HUES6 (cell line): ENCODE results near the gene CBFA2T3.
A peak's percentile ranks its signal among the peaks of the same experiment; 100 is the strongest.

Source experiments
- H3K27ac ChIP-seq: 2 replicates; pipeline ENCODE4 v1.7.0; 2013; ENCODE audit warnings: low read depth, mild to moderate bottlenecking, low read length, inconsistent platforms
- H3K27me3 ChIP-seq: 2 replicates; pipeline ENCODE4 v1.6.1; 2013; ENCODE audit warnings: low read length; ENCODE audit not compliant: control insufficient read depth, insufficient read depth
- H3K36me3 ChIP-seq: 2 replicates; pipeline ENCODE4 v1.6.1; 2013; ENCODE audit warnings: low read length; ENCODE audit not compliant: control insufficient read depth, insufficient read depth
- H3K4me1 ChIP-seq: 2 replicates; pipeline ENCODE4 v1.6.1; 2013; ENCODE audit warnings: low read length; ENCODE audit not compliant: control insufficient read depth, insufficient read depth
- H3K4me3 ChIP-seq: 2 replicates; pipeline ENCODE4 v1.5.1; 2013; ENCODE audit warnings: low read depth, low read length
- H3K9ac ChIP-seq: one replicate; pipeline ENCODE4 v1.6.1; 2013; ENCODE audit warnings: mild to moderate bottlenecking, low read length
- H3K9me3 ChIP-seq: 2 replicates; pipeline ENCODE4 v1.6.1; 2013; ENCODE audit warnings: low read depth, low read length; ENCODE audit not compliant: control insufficient read depth, insufficient read depth

The CBFA2T3 gene

GRCh38 chr16:88951989-88952388 lies 25.0 kb downstream of the CBFA2T3 start:
- Histone ChIP-seq H3K9me3 (no peaks in the 10 kb centered on the region), H3K27ac (no peak overlapping the region), H3K36me3 (no peaks in the 10 kb centered on the region), H3K27me3 (peaks cover 10% of the 10 kb centered on the region; the same call in 1 of the 2 replicates), H3K4me1 (no peaks in the 10 kb centered on the region), H3K9ac (no peak overlapping the region), H3K4me3 (no peak overlapping the region)

- no peaks in the 10 kb centered on the region for H3K9me3 ChIP-seq
- no peak overlapping the region for H3K9ac ChIP-seq
- no peaks in the 10 kb centered on the region for H3K36me3 ChIP-seq
- H3K27ac ChIP-seq, result no peak overlapping the region
- peaks cover 14% of the 10 kb centered on the region; the same call in 1 of the 2 replicates for H3K27me3 ChIP-seq
- H3K4me1 ChIP-seq, result no peaks in the 10 kb centered on the region
- H3K4me3 ChIP-seq, result no peak overlapping the region
Measured at GRCh38 chr16:88951501-88951900, 25.5 kb downstream of the CBFA2T3 start.

- Histone ChIP-seq H3K27me3 (peaks cover 23% of the 10 kb centered on the region; the same call in 1 of the 2 replicates), H3K9me3 (no peaks in the 10 kb centered on the region), H3K4me3 (no peak overlapping the region), H3K4me1 (no peaks in the 10 kb centered on the region), H3K9ac (no peak overlapping the region), H3K36me3 (no peaks in the 10 kb centered on the region), H3K27ac (no peak overlapping the region)
Measured at GRCh38 chr16:88948781-88949490, 28.1 kb downstream of the CBFA2T3 start.

- H3K4me1 ChIP-seq, result 0 out of 2 replicates have a peak, but pooled peaks cover 3% of the 10 kb centered on the region
- H3K4me3 ChIP-seq, result no peak overlapping the region
- H3K9ac ChIP-seq, result no peak overlapping the region
- H3K27me3 ChIP-seq, result peaks cover 52% of the 10 kb centered on the region
- H3K9me3 ChIP-seq, result no peaks in the 10 kb centered on the region
- H3K36me3 ChIP-seq, result no peaks in the 10 kb centered on the region
- no peak overlapping the region for H3K27ac ChIP-seq
Measured at GRCh38 chr16:88945473-88945872, 31.5 kb downstream of the CBFA2T3 start.

- 0 out of 2 replicates have a peak, but pooled peaks cover 3% of the 10 kb centered on the region for H3K4me1 ChIP-seq
- H3K36me3 ChIP-seq, result no peaks in the 10 kb centered on the region
- peaks cover 69% of the 10 kb centered on the region for H3K27me3 ChIP-seq
- no peak overlapping the region for H3K4me3 ChIP-seq
- H3K9me3 ChIP-seq, result no peaks in the 10 kb centered on the region
- no peak overlapping the region for H3K9ac ChIP-seq
- no peak overlapping the region for H3K27ac ChIP-seq
Measured at GRCh38 chr16:88943741-88944140, 33.3 kb downstream of the CBFA2T3 start.

GRCh38 chr16:88943131-88943664 lies 33.8 kb downstream of the CBFA2T3 start:
- H3K27me3 ChIP-seq, result peaks cover 69% of the 10 kb centered on the region

GRCh38 chr16:88941913-88942909 lies 34.8 kb downstream of the CBFA2T3 start:
- H3K4me3 ChIP-seq, result peak overlapping the region; percentile 41; the same call in 1 of the 2 replicates
- peaks cover 74% of the 10 kb centered on the region for H3K27me3 ChIP-seq
- no peaks in the 10 kb centered on the region for H3K36me3 ChIP-seq
- H3K9ac ChIP-seq, result no peak overlapping the region
- H3K4me1 ChIP-seq, result 0 out of 2 replicates have a peak, but pooled peaks cover 3% of the 10 kb centered on the region
- no peak overlapping the region for H3K27ac ChIP-seq
- no peaks in the 10 kb centered on the region for H3K9me3 ChIP-seq

More at GRCh38 chr16:88943131-88943664, 33.8 kb downstream of the CBFA2T3 start:
- Histone ChIP-seq H3K27ac (no peak overlapping the region), H3K9me3 (no peaks in the 10 kb centered on the region), H3K4me1 (0 out of 2 replicates have a peak, but pooled peaks cover 3% of the 10 kb centered on the region), H3K36me3 (no peaks in the 10 kb centered on the region), H3K4me3 (no peak overlapping the region), H3K9ac (no peak overlapping the region)

- Histone ChIP-seq H3K27me3 (peaks cover 81% of the 10 kb centered on the region), H3K9me3 (no peaks in the 10 kb centered on the region), H3K9ac (no peak overlapping the region), H3K4me3 (peak overlapping the region; percentile 53), H3K4me1 (0 out of 2 replicates have a peak, but pooled peaks cover 3% of the 10 kb centered on the region), H3K36me3 (no peaks in the 10 kb centered on the region), H3K27ac (no peak overlapping the region)
Measured at GRCh38 chr16:88940862-88941817, 35.9 kb downstream of the CBFA2T3 start.

GRCh38 chr16:88939972-88940861 lies 36.8 kb downstream of the CBFA2T3 start:
- H3K9ac ChIP-seq, result no peak overlapping the region
- no peak overlapping the region for H3K27ac ChIP-seq
- H3K9me3 ChIP-seq, result no peaks in the 10 kb centered on the region
- H3K27me3 ChIP-seq, result peaks cover 87% of the 10 kb centered on the region
- no peaks in the 10 kb centered on the region for H3K36me3 ChIP-seq
- peak overlapping the region; percentile 53 for H3K4me3 ChIP-seq
- peaks cover 3% of the 10 kb centered on the region; the same call in 1 of the 2 replicates for H3K4me1 ChIP-seq
